OCI-LY1 (cell line): Measurements from ENCODE around the gene TRAPPC2L.

ENCODE experiments used
- EZH2 ChIP-seq: fragments of 200-600 bp; sonication (generic), shearing (Covaris generic); IDR thresholded peaks from 2 replicates; pipeline ENCODE4 v1.8.0; 2017; ENCODE audit warnings: borderline replicate concordance, mixed run types, mild to moderate bottlenecking, antibody characterized with exemption, low read length, moderate library complexity, mixed read lengths
- TF ChIP-seq, protein P1 (sequence below): fragments of 200-600 bp; sonication (generic), shearing (Covaris generic); IDR thresholded peaks from 2 replicates; pipeline ENCODE4 v1.5.1; 2017; ENCODE audit warnings: mild to moderate bottlenecking, antibody characterized with exemption, low read length, moderate library complexity, mixed read lengths

GRCh38 chr16:88909431-88910210 is 52.7 kb downstream of the TRAPPC2L start:
- TF ChIP-seq, protein P1, sequence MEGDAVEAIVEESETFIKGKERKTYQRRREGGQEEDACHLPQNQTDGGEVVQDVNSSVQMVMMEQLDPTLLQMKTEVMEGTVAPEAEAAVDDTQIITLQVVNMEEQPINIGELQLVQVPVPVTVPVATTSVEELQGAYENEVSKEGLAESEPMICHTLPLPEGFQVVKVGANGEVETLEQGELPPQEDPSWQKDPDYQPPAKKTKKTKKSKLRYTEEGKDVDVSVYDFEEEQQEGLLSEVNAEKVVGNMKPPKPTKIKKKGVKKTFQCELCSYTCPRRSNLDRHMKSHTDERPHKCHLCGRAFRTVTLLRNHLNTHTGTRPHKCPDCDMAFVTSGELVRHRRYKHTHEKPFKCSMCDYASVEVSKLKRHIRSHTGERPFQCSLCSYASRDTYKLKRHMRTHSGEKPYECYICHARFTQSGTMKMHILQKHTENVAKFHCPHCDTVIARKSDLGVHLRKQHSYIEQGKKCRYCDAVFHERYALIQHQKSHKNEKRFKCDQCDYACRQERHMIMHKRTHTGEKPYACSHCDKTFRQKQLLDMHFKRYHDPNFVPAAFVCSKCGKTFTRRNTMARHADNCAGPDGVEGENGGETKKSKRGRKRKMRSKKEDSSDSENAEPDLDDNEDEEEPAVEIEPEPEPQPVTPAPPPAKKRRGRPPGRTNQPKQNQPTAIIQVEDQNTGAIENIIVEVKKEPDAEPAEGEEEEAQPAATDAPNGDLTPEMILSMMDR, result no peak
- no peak for TF ChIP-seq EZH2
